G401.6 (cell line): Measurements from ENCODE around the gene STK11IP.

ENCODE experiments used
- FAIRE-seq: peaks from 2 replicates; lab custom pipeline; 2012; peaks lifted over from hg19 to GRCh38; lab: Jason Lieb, UNC

STK11IP gene

DNA sequence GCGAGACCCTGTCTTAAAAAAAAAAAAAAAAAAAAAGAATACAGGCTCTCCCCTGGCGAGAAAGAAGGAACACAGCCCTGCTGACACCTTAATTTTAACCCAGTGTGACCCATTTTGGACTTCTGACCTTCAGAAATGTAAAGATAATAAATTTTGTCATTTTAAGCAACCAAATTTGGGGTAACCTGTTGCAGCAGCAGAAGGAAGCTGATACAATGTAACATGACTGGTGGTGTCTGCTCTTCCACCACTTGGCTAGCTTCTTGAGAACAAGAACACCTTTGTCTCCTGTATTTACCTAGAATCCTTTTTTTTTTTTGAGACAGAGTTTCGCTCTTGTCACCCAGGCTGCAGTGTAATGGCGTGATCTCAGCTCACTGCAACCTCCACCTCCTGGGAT, 6.6 kb upstream of the STK11IP start:
- FAIRE-seq: no peak

DNA sequence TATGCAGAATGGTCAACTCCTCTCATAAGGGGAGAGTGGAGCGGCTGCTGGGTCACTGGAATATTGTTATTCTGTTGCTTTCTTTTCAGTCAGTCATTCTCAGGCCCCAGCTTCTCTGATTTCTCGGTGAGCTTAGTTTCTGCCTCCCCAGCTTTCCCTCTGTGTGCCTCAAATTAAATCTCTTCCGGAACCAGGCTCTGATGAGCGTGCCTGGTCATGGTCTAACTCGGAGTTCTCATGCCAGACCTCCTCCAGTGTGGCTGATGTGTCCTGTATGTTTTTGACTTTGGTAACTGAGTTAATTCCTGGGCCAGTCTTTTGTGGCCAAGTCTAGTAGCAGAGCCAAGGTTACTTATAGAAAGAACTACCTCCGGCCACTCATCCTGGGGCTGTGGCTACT, 4.9 kb upstream of the STK11IP start:
- FAIRE-seq: no peak

- no peak for FAIRE-seq
Measured at GRCh38 chr2:219593154-219593553, 4.5 kb upstream of the STK11IP start.

GRCh38 chr2:219595256-219595655, 2.4 kb upstream of the STK11IP start:
- FAIRE-seq: no peak

DNA sequence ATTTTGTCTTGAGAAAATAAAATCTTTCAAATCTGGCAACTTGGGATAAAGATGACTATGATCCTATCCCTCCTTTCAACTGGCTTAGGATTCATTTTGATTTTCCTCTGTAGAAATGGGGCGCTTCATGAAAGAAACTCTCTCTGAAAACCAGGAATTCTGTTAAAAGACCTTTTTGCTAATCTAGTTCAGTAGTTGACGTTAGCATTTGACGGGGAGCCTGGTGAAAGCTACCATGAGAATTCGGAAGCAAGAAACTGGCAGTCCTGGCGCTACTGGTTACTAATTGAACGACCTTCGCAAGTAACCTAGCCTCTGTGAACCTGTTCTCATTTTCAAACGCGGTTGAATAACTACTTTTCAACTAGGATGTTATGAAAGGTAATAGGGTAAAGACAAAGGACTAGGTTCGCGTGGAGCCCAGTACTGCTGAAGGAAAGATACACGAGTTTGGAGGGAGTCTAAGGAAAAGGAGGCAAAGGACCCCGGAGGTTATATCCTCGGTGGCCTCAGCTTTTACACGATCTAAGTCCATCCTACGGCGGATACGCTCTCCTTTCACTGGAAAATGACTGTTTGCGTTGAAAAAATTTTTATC, 604 bp upstream of the STK11IP start:
- peak; percentile 56 for FAIRE-seq

DNA sequence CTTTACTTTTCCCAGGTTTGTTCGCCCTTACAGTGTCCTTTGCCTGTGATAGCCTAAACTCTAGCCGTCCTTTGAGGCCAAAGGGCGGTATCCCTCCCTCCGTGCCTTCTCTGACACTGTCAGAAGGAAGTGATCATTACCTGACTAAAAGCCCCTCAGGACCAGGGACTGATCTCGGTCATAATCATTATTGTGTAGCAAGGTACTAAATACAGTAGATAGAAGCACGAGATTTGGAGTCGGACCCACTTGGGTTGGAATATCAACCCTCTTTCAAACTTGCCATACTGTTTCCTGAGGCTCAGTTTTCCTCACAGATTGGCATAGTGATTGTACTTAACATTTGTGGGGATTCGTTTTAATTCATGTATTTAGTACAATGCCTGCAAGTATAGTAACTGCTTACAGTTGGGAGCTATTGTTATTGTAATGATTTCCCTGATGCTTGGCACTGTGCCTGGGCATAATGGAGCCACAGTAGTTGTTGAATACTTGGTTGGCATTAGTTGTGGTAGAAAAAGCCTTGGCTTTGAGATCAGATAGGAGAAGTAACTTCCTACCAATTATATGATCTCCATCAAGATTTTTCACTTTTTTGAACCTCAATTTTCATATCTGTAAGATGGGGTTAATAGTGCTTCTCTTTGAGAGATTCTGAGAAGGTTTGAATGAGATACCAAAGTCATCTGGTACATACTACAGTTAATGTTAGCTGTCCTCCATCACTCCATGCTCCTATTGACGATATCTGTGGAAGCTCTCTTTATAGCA, 836 bp downstream of the STK11IP start:
- FAIRE-seq: no peak

DNA sequence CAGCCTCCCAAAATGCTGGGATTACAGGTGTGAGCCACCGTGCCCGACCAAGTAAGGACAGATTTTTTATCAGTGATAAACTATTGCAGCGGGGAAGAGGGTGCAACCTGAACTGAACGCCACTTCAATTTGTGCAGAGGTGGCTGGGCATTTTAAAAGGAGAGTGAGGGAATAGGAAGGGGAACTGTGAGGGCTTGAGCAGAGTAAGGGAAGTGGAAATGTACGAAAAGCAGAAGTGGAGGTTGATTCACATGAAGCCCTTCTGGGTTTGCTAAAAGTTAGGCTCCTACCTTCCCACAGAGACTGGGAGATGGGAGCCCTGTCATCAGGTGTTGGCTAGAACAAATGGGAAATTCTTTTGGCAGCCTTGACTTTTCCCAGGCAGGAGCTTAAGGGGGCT, 6.1 kb downstream of the STK11IP start:
- FAIRE-seq: no peak

GRCh38 chr2:219605607-219605954, 7.9 kb downstream of the STK11IP start:
- no peak for FAIRE-seq

GRCh38 chr2:219607931-219608330, 10.3 kb downstream of the STK11IP start:
- FAIRE-seq: no peak

DNA sequence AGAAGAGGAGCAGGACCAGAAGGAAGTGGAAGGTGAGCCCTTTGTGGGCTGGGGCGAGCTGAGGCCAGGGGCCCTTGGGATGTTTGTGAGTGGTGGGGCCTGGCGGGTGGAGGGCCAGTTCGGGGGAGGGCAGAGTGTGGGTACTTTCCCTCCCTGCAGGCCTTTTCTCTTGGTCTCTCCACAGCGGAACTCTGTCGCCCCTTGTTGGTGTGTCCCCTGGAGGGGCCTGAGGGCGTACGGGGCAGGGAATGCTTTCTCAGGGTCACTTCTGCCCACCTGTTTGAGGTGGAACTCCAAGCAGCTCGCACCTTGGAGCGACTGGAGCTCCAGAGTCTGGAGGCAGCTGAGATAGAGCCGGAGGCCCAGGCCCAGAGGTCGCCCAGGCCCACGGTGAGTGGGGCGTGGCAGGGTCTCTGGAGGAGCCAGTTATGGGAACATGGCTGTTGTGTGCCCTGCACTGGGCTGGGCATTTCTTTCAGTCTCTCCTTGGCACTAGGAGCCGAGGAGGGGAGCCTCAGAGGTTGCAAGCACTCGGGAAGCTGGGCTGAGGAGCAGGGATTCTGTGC, 10.8 kb downstream of the STK11IP start:
- no peak for FAIRE-seq

DNA sequence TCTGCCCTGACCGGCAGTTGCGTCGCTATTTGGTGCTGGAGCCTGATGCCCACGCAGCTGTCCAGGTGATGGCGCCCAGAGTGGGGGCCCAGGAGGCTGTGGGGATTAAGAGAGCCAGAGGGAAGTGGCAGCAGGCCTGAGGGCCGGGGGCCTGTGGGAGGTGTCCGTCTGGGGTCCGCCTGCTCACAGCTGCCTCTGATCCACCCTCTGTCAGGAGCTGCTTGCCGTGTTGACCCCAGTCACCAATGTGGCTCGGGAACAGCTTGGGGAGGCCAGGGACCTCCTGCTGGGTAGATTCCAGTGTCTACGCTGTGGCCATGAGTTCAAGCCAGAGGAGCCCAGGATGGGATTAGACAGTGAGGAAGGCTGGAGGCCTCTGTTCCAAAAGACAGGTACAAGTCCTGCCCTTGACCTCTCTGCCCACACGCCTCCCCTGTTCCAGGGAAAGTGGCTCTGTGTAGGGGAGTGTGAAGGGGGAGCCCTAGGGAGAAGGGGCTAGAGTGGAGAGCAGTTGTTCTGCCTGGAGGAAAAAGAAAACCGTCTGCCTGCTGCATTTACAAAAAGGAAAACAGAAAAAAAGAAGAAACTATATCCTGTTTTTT, 11.6 kb downstream of the STK11IP start:
- no peak for FAIRE-seq

- FAIRE-seq: no peak
Measured at GRCh38 chr2:219611306-219611705, 13.6 kb downstream of the STK11IP start.

DNA sequence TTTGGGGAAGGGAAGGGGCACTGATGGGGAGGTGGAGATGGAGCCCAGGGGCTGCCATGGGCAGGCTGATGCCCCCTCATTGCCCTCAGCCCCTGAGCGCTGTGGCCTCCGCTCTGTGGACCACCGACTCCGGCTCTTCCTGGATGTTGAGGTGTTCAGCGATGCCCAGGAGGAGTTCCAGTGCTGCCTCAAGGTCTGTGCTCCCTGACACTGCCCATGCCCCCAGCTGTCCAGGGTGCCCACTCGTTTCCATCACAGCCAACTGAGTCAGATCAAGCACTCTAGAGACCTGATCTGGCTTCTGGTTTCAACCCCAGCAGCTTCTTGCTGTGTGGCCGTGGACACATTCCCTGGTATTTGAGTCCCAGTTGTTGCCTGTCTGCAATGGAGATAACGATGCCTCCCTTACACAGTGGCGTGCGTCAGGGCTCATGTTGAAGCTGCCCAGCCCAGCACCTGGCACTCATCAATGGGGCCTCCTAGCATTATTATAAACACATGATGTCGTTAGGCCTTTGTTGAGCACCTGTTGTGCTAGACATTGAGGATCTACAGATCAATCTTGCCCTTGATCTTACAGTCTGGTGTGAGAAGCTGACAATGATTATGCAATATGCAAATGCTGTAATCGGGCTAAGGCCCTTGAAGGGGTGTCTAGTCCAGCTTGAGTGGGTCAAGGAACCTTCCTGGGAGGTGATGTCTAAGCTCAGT, 14.4 kb downstream of the STK11IP start:
- no peak for FAIRE-seq

GRCh38 chr2:219612577-219613286, 15.1 kb downstream of the STK11IP start:
- FAIRE-seq: no peak

DNA sequence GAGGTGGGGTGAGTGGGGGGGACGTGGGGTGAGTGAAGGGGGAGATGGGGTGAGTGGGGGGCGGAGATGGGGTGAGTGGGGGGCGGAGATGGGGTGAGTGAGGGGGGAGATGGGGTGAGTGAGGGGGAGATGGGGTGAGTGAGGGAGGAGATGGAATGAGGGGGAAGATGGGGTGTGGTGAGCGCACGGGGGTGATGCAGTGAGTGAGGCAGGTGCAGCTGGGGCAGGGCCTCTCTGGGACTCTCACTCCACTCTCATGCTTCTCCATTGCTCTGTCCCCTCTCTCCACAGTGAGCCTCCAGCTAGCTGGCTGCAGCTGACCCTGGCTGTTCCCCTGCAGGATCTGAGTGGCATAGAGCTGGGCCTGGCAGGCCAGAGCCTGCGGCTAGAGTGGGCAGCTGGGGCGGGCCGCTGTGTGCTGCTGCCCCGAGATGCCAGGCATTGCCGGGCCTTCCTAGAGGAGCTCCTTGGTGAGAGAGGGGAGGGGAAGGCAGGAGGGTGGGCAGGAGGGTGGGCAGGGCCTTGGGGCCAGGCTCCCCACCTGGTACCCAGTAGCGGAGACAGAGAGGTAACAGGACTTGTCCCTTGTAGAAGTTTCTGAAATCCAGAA, 15.9 kb downstream of the STK11IP start:
- no peak for FAIRE-seq

- no peak for FAIRE-seq
Measured at GRCh38 chr2:219614076-219614860, 16.6 kb downstream of the STK11IP start.

DNA sequence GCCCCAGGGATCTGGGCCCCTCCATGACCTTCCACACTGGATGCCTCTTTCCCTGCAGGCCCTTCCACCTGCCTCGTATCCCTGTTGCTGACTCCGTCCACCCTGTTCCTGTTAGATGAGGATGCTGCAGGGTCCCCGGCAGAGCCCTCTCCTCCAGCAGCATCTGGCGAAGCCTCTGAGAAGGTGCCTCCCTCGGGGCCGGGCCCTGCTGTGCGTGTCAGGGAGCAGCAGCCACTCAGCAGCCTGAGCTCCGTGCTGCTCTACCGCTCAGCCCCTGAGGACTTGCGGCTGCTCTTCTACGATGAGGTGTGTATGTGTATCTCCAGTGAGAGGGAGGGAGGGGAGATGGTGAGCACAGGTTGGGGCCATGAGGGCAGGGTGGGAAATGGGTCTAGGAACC, 17.4 kb downstream of the STK11IP start:
- no peak for FAIRE-seq

DNA sequence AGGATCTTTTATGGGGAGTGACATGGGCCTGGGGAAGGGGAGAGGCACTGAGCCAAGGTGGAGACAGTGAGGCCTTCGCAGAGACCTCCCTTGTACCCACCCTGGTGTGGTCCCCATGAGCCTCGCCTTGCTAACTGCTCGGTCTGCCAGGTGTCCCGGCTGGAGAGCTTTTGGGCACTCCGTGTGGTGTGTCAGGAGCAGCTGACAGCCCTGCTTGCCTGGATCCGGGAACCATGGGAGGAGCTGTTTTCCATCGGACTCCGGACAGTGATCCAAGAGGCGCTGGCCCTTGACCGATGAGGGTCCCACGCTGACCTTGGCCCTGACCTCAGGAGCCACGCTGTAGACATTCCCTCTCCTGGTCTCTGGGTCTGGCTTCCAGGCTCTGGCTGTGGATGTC, 18.2 kb downstream of the STK11IP start:
- no peak for FAIRE-seq

DNA sequence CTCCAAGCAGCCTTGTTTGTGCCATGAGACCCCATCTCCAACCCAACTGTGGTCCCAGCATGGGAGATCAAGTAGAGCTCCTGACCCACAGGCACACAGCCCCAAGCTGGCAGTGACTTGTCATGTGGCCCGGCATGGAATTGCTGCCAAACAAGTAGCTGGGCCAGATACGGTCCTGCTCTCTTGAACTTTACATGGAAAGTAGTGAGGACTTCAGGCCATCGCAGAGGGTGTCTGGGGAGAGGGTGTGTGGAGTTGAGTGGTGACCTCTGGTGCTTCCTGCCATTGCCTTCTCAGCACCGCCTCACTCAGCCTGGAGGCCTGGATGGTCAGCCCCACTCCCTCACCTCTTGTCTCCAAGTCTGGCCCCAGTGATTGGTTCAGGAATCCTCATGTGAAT, 18.9 kb downstream of the STK11IP start:
- FAIRE-seq: no peak

- FAIRE-seq: no peak
Measured at GRCh38 chr2:219618733-219619122, 21.1 kb downstream of the STK11IP start.

- no peak for FAIRE-seq
Measured at GRCh38 chr2:219619235-219619634, 21.6 kb downstream of the STK11IP start.
